GM12878 (cell line): Measurements from ENCODE around the gene RANBP3.

ENCODE experiments used
- BRCA1 ChIP-seq: IDR thresholded peaks from 2 replicates; pipeline ENCODE4 v1.6.1; 2011; ENCODE audit warnings: low read depth, low read length, improper control_type of control experiment
- PAX8 ChIP-seq: fragments of 450-650 bp; IDR thresholded peaks from 2 replicates; pipeline ENCODE4 v1.6.1; 2017; ENCODE audit warnings: mild to moderate bottlenecking, moderate library complexity
- RAD51 ChIP-seq: fragments of 450-650 bp; IDR thresholded peaks from 2 replicates; pipeline ENCODE4 v1.6.1; 2016; ENCODE audit warnings: moderate library complexity, mild to moderate bottlenecking, inconsistent platforms
- RFX5 ChIP-seq: IDR thresholded peaks from 2 replicates; pipeline ENCODE4 v1.6.1; 2011; ENCODE audit warnings: low read depth, low read length, improper control_type of control experiment
- SIN3A ChIP-seq: IDR thresholded peaks from 2 replicates; pipeline ENCODE4 v1.6.1; 2012; ENCODE audit warnings: low read depth, low read length, improper control_type of control experiment
- SMAD1 ChIP-seq: fragments of 450-650 bp; IDR thresholded peaks from 2 replicates; pipeline ENCODE4 v1.6.1; 2018; ENCODE audit warnings: mild to moderate bottlenecking, low read depth; ENCODE audit not compliant: partially characterized antibody
- TAF1 ChIP-seq: IDR thresholded peaks from 2 replicates; pipeline ENCODE4 v1.6.1; 2011; ENCODE audit warnings: mild to moderate bottlenecking, low read depth, low read length, borderline replicate concordance
- TBL1XR1 ChIP-seq: IDR thresholded peaks from 2 replicates; pipeline ENCODE4 v1.6.1; 2012; ENCODE audit warnings: low read depth, low read length, improper control_type of control experiment
- USF2 ChIP-seq: IDR thresholded peaks from 2 replicates; pipeline ENCODE4 v1.6.1; 2011; ENCODE audit warnings: low read depth, low read length, improper control_type of control experiment, borderline replicate concordance
- TF ChIP-seq, protein P1 (sequence below), 3 experiments: IDR thresholded peaks in 2 of 3; conservative IDR thresholded peaks in 1 of 3; 2 replicates each; pipeline ENCODE4 v1.5.1; 2011; ENCODE audit warnings: low read depth in 3 of 3, low read length in 3 of 3, mild to moderate bottlenecking in 3 of 3, control low read depth in 2 of 3, moderate library complexity in 2 of 3, inconsistent platforms in 1 of 3, mixed read lengths in 1 of 3; ENCODE audit not compliant: control insufficient read depth in 2 of 3, insufficient read depth in 1 of 3; ENCODE audit errors: extremely low read depth in 1 of 3
- TF ChIP-seq, protein P2 (sequence below): fragments of 450-650 bp; formaldehyde crosslinking; IDR thresholded peaks from 2 replicates; pipeline ENCODE4 v1.4.0; 2020; ENCODE audit warnings: mild to moderate bottlenecking, moderate library complexity

DNA sequence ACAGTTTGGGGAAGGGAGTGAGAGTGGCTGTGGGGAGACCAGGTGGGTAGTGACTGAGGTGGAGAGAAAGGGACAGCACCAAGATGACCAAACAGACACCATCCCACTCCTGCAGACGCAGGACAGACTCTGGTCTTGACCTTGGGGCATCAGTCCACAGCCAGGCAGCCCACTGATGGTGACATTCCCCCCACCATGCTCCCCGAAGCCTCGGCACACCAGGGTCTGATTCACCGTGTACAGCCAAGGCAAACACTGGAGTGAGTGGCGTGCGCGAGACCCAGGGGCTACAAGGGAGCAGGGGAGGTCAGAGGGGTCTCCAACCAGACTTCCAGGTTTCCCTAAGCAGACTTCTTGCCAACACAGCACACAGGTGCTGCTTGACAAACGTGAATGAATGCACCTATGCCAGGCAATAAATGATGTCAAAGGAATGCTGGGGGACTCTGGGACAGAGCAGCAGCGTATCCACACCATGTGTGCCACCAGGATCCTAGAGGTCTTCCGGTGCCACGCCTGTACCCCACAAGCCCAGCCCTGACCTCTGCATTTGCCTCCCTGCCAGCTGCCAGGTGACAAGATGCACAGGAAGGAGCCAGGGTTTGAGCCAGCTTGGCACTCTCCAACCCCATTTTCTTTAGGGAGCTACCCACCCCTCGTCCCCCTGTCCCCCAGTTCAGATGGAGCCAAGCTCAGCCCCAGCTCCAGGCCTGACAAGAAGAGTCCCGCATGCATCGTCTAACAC, 18.5 kb downstream of the RANBP3 start:
- TF ChIP-seq USF2 (no peak), SMAD1 (no peak), SIN3A (no peak), BRCA1 (no peak), TAF1 (no peak), PAX8 (no peak), RFX5 (no peak), RAD51 (no peak), TBL1XR1 (no peak)
- TF ChIP-seq, protein P1, sequence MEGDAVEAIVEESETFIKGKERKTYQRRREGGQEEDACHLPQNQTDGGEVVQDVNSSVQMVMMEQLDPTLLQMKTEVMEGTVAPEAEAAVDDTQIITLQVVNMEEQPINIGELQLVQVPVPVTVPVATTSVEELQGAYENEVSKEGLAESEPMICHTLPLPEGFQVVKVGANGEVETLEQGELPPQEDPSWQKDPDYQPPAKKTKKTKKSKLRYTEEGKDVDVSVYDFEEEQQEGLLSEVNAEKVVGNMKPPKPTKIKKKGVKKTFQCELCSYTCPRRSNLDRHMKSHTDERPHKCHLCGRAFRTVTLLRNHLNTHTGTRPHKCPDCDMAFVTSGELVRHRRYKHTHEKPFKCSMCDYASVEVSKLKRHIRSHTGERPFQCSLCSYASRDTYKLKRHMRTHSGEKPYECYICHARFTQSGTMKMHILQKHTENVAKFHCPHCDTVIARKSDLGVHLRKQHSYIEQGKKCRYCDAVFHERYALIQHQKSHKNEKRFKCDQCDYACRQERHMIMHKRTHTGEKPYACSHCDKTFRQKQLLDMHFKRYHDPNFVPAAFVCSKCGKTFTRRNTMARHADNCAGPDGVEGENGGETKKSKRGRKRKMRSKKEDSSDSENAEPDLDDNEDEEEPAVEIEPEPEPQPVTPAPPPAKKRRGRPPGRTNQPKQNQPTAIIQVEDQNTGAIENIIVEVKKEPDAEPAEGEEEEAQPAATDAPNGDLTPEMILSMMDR (IDR thresholded peaks at IDR 0.05 in 2 of 3, conservative IDR thresholded peaks at IDR 0.05 in 1 of 3; ENCODE audit: control insufficient read depth in 2 of 3, extremely low read depth in 1 of 3, insufficient read depth in 1 of 3, low read depth in 3 of 3, low read length in 3 of 3), result no peak
- TF ChIP-seq, protein P2, sequence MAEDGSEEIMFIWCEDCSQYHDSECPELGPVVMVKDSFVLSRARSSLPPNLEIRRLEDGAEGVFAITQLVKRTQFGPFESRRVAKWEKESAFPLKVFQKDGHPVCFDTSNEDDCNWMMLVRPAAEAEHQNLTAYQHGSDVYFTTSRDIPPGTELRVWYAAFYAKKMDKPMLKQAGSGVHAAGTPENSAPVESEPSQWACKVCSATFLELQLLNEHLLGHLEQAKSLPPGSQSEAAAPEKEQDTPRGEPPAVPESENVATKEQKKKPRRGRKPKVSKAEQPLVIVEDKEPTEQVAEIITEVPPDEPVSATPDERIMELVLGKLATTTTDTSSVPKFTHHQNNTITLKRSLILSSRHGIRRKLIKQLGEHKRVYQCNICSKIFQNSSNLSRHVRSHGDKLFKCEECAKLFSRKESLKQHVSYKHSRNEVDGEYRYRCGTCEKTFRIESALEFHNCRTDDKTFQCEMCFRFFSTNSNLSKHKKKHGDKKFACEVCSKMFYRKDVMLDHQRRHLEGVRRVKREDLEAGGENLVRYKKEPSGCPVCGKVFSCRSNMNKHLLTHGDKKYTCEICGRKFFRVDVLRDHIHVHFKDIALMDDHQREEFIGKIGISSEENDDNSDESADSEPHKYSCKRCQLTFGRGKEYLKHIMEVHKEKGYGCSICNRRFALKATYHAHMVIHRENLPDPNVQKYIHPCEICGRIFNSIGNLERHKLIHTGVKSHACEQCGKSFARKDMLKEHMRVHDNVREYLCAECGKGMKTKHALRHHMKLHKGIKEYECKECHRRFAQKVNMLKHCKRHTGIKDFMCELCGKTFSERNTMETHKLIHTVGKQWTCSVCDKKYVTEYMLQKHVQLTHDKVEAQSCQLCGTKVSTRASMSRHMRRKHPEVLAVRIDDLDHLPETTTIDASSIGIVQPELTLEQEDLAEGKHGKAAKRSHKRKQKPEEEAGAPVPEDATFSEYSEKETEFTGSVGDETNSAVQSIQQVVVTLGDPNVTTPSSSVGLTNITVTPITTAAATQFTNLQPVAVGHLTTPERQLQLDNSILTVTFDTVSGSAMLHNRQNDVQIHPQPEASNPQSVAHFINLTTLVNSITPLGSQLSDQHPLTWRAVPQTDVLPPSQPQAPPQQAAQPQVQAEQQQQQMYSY (CRISPR knock-in tag), result no peak
